ENCODE data around the gene NOTCH2.
"Not testable (repeated sequence)": the region's sequence is repeated elsewhere in the genome, so short reads cannot be mapped to it uniquely, and the experiment has no call there.

DNA sequence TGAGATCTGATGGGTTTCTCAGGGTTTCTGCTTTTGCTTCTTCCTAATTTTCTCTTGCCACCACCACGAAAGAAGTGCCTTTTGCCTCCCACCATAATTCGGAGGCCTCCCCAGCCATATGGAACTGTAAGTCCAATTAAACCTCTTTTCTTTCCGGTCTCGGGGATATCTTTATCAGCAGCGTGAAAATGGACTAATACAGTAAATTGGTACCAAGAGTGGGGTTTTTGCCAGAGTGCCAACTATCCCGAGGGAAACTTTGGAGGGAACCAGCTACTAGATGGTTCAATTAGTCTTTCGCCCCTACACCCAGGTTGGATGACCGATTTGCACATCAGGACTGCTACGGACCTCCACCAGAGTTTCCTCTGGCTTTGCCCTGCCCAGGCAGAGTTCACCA is 68.4 kb downstream of the NOTCH2 start:
- not testable (repeated sequence) for TF ChIP-seq POLR2A, EP300, CTCF (IDR thresholded peaks at IDR 0.05)

All from ovary (tissue), 3 donors.